ENCODE data around the gene MITF.

GRCh38 chr3:69880069-69880640 lies 140.9 kb downstream of the MITF start:
- TF ChIP-seq CTCF (IDR thresholded peaks at IDR 0.05; ENCODE audit: insufficient read depth, low read depth, low read length): no peak
- TF ChIP-seq EZH2 (IDR thresholded peaks at IDR 0.05; ENCODE audit: insufficient read depth, low read length): no peak
